Measurements from ENCODE around the gene HAGH. TPM values are rescaled to one million over a fixed set of nuclear protein-coding genes. Genes with fewer than 3 reads are reported as not detected.

HAGH gene
- total RNA-seq, 4 donors from 2014 or later: 91.7 to 150 (median 119) TPM

DNA sequence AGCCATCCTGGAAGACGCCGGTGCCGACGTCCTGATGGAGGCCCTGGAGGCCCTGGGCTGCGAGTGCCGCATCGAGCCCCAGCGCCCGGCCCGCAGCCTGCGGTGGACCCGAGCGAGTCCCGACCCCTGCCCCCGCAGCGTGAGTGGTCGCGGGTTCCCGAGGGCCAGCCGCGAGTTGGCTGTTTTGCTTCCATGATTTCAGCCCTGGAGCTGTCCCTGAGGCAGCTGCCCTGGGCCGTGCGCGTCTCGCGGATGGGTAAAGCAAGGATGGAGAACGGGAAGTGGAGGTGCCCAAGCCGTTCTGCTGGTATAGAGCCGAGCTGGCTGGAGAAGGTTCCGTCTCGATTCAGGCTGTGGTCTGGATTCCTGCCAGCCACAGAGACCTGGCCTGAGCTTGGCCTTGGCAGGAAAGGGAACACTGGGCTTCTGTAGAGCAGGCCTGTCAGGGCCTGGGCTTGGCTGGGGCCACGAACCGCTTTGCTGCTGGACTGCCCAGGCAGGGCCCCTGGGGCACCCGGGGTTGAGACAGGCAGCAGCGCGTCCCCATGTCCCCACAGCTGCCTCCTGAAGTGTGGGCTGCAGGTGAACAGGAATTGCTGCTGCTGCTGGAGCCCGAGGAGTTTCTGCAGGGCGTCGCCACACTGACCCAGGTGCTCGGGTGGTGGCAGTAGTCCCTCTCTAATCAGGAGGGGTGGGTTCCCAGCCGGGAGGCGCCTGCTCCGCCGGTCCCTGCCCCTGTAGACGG, 52.8 kb downstream of the HAGH start:
- intact Hi-C loops (cut with DNase I): no loop called here
- Histone ChIP-seq H3K4me1 (peaks cover 23 to 26% of the 10 kb centered on the region in 2 donors), H3K9me3 (no peaks in the 10 kb centered on the region), H3K36me3 (peaks cover 20% of the 10 kb centered on the region in 2 donors), H3K27me3 (no peaks in the 10 kb centered on the region), H3K4me3 (replicated peaks in 1 of 3) (peak overlapping the region; percentile 85 to 86 (median 86)), H3K27ac (peak overlapping the region in 2 of 3 donors; percentile 83 to 91)
- 27 to 80% methylated on average over 2 to 28 of the region's 45 CpGs for WGBS, 2 donors
- no peak for TF ChIP-seq POLR2A (IDR thresholded peaks at IDR 0.05)
- TF ChIP-seq, protein P1, sequence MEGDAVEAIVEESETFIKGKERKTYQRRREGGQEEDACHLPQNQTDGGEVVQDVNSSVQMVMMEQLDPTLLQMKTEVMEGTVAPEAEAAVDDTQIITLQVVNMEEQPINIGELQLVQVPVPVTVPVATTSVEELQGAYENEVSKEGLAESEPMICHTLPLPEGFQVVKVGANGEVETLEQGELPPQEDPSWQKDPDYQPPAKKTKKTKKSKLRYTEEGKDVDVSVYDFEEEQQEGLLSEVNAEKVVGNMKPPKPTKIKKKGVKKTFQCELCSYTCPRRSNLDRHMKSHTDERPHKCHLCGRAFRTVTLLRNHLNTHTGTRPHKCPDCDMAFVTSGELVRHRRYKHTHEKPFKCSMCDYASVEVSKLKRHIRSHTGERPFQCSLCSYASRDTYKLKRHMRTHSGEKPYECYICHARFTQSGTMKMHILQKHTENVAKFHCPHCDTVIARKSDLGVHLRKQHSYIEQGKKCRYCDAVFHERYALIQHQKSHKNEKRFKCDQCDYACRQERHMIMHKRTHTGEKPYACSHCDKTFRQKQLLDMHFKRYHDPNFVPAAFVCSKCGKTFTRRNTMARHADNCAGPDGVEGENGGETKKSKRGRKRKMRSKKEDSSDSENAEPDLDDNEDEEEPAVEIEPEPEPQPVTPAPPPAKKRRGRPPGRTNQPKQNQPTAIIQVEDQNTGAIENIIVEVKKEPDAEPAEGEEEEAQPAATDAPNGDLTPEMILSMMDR (IDR thresholded peaks at IDR 0.05): no peak
- peak in 1 of 2 donors; percentile 55 for DNase-seq

DNA sequence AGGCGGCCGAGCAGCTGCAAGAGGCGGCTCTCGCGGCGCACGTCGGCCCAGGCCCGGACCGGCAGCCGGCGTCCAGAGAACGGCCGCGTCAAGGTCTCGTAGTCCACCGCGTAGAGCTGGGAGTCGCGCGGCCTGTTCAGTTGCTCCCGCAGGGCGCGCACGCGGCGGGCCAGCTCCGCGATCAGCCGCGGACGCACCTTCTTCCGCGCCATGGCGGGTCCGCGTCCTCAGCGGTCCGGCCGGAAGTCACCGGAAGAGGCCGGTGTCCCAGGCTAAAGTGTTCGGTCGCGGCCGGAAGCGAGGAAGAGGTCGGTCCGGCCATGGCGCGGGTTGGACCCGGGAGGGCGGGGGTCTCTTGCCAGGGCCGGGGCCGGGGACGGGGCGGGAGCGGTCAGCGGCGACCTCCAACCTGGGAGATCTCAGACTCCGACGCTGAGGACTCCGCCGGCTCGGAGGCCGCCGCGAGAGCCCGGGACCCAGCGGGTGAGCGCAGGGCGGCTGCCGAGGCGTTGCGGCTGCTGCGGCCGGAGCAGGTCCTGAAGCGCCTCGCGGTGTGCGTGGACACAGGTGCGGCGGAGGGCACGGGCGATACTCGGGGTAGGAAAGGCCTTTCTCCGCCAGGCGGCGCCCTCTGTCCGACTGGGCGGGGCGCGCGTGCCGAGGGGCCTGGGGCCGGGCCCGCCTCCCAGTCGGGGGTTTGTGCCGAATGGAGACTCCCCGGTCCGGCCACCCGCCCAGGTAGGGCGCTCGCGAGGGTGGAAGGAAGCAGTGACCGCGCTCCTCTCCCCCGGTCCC, 53.5 kb downstream of the HAGH start, which contains the start of gene MRPS34:
TSS of gene MRPS34 (minus strand) at position 227 of the 795 bp plus-strand sequence. CDS start at position 212, 15 bp downstream.
- 0% methylated on average over 1 to 32 of the region's 108 CpGs for WGBS, 2 donors
- intact Hi-C loops (cut with DNase I): no loop called here
- H3K27ac ChIP-seq: peak within 1 kb of the TSS; percentile 83 to 91 (median 90)
- H3K36me3 ChIP-seq: peaks cover 17 to 23% of the 10 kb centered on the region in 2 donors
- peak; percentile 83 to 84 for DNase-seq
- TF ChIP-seq, protein P1 (IDR thresholded peaks at IDR 0.05): peak; percentile 48 to 82 (median 70)
- peak in 1 of 2 donors; percentile 65 for TF ChIP-seq POLR2A (IDR thresholded peaks at IDR 0.05)
- no peaks in the 10 kb centered on the region for H3K9me3 ChIP-seq
- H3K4me3 ChIP-seq (replicated peaks in 1 of 3): peak within 1 kb of the TSS; percentile 85 to 86 (median 86)
- peaks cover 23 to 26% of the 10 kb centered on the region in 2 donors for H3K4me1 ChIP-seq
- no peaks in the 10 kb centered on the region for H3K27me3 ChIP-seq

DNA sequence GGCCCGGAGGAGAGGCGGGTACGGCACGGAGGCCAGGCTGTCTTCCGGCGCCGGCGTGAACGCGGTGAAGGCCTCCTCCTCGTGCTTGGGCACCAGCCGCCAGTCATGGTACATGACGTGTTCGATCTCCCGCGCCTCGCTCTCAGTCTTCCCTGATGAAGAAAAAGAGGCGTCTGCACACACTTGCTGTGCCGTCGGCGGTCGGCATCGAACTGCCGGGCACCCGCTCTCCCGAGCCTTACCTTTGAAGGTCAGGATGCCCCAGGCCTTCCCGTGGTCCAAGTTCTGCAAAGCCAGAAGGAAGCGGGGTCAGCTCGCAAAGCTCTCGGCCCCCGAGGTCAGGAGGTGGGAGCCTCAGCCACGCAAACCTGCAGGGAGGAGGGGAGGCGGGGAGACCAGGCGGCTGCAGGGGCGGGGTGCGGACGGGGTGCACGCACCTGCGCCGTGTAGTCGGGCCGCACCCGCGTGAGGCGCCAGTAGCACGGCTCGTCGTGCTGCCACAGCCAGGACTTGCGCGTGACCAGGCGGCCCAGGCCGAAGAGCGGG, 54.2 kb downstream of the HAGH start, which contains the start of gene EME2:
TSS of gene EME2 (plus strand) at position 449 of the 546 bp plus-strand sequence. CDS start 418 bp downstream, outside the sequence.
- H3K36me3 ChIP-seq: peaks cover 17 to 23% of the 10 kb centered on the region in 2 donors
- peak within 1 kb of the TSS; percentile 83 to 91 (median 90) for H3K27ac ChIP-seq
- TF ChIP-seq, protein P1 (IDR thresholded peaks at IDR 0.05): no peak
- no peak for TF ChIP-seq POLR2A (IDR thresholded peaks at IDR 0.05)
- peaks cover 23 to 26% of the 10 kb centered on the region in 2 donors for H3K4me1 ChIP-seq
- H3K4me3 ChIP-seq (replicated peaks in 1 of 3): peak within 1 kb of the TSS; percentile 85 to 86 (median 86)
- DNase-seq: peak in 1 of 2 donors; percentile 30
- H3K9me3 ChIP-seq: no peaks in the 10 kb centered on the region
- intact Hi-C loops (cut with DNase I): no loop called here
- 1 to 4% methylated on average over 13 to 24 of the region's 53 CpGs for WGBS, 2 donors
- no peaks in the 10 kb centered on the region for H3K27me3 ChIP-seq

DNA sequence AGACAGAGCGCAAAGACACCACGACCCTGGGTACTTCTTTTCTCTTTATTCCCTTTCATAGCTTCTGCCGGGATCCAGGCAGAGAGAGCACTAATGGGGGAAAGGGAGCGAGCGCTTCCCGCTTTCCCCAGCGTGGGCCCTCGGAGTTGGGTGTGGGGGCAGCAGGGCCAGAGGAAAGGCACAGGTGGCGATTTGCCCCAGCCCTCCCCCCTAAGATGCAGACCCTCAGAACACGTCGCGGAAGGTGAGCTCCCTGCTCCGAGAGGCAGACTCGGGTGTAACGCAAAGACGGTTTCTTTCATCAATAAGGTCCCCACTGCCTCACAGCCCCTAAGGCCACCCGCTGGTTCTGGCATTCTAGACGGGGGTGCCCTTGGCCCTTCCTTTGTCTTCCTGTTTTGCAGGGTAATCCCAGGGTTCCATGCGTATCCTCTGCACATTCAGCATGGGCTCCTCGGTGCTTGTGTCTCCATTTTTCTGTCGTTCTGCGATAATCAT, 54.7 kb downstream of the HAGH start:
- H3K4me1 ChIP-seq: peaks cover 23 to 26% of the 10 kb centered on the region in 2 donors
- intact Hi-C loops (cut with DNase I): no loop called here
- 17 to 19% methylated on average over 20 to 22 of the region's 22 CpGs for WGBS, 2 donors
- DNase-seq: no peak
- no peaks in the 10 kb centered on the region for H3K9me3 ChIP-seq
- no peaks in the 10 kb centered on the region for H3K27me3 ChIP-seq
- TF ChIP-seq, protein P1 (IDR thresholded peaks at IDR 0.05): no peak
- TF ChIP-seq POLR2A (IDR thresholded peaks at IDR 0.05): no peak
- H3K27ac ChIP-seq: peak overlapping the region in 2 of 3 donors; percentile 36 to 48
- H3K36me3 ChIP-seq: peaks cover 14 to 23% of the 10 kb centered on the region in 2 donors
- H3K4me3 ChIP-seq (replicated peaks in 1 of 3): peak overlapping the region in 2 of 3 donors; percentile 86
